Fibroblast of lung (primary cell): ENCODE results near the gene WWP2. TPM values are rescaled to one million over a fixed set of nuclear protein-coding genes. Genes with fewer than 3 reads are reported as not detected.

ENCODE experiments used
- DNase-seq, 2 donors: peaks; one replicate each; pipeline versions ENCODE4 v3.0.0 to v3.0.0-alpha.2; 2010; ENCODE audit warnings: low read depth in 2 of 2
- H2AFZ ChIP-seq: 2 replicates; pipeline ENCODE4 v1.5.1; 2012; ENCODE audit warnings: low read length, control low read depth, inconsistent platforms
- H3K27ac ChIP-seq: 2 replicates; pipeline ENCODE4 v1.5.1; 2011; ENCODE audit warnings: low read length, control low read depth; ENCODE audit not compliant: insufficient read depth
- H3K27me3 ChIP-seq: 2 replicates; pipeline ENCODE4 v1.5.1; 2011; ENCODE audit warnings: mild to moderate bottlenecking, low read length; ENCODE audit not compliant: control insufficient read depth, insufficient read depth
- H3K36me3 ChIP-seq: 2 replicates; pipeline ENCODE4 v1.5.1; 2011; ENCODE audit warnings: low read length; ENCODE audit not compliant: control insufficient read depth, insufficient read depth
- H3K4me1 ChIP-seq: 2 replicates; pipeline ENCODE4 v1.5.1; 2011; ENCODE audit warnings: low read length; ENCODE audit not compliant: control insufficient read depth, insufficient read depth; ENCODE audit errors: extremely low read depth
- H3K4me2 ChIP-seq: 2 replicates; pipeline ENCODE4 v1.5.1; 2011; ENCODE audit warnings: low read length, control low read depth; ENCODE audit not compliant: insufficient read depth; ENCODE audit errors: extremely low read depth
- H3K4me3 ChIP-seq, 4 experiments: fragments of 200-600 bp in 1 of 4; sonication (generic) in 1 of 4; replicated peaks in 1 of 4; 2 replicates each; pipeline ENCODE4 v1.5.1; 2011 to 2016; ENCODE audit warnings: low read length in 4 of 4, low read depth in 3 of 4, mild to moderate bottlenecking in 3 of 4, control low read depth in 2 of 4, inconsistent platforms in 1 of 4, mixed read lengths in 1 of 4; ENCODE audit not compliant: insufficient read depth in 1 of 4; ENCODE audit errors: control extremely low read depth in 1 of 4
- H3K79me2 ChIP-seq: 2 replicates; pipeline ENCODE4 v1.5.1; 2012; ENCODE audit warnings: mild to moderate bottlenecking, low read length, inconsistent platforms; ENCODE audit not compliant: control insufficient read depth, insufficient read depth
- H3K9ac ChIP-seq: 2 replicates; pipeline ENCODE4 v1.5.1; 2011; ENCODE audit warnings: mild to moderate bottlenecking, low read length, control low read depth; ENCODE audit not compliant: insufficient read depth
- H3K9me3 ChIP-seq: 2 replicates; pipeline ENCODE4 v1.5.1; 2012; ENCODE audit warnings: low read depth, low read length; ENCODE audit not compliant: control insufficient read depth, insufficient read depth
- H4K20me1 ChIP-seq: 2 replicates; pipeline ENCODE4 v1.5.1; 2011; ENCODE audit warnings: low read length; ENCODE audit not compliant: control insufficient read depth, insufficient read depth; ENCODE audit errors: extremely low read depth
- CTCF ChIP-seq, 2 donors: IDR thresholded peaks in 1 of 2; conservative IDR thresholded peaks in 1 of 2; 1 replicate in 1 of 2; 2 replicates in 1 of 2; pipeline ENCODE4 v1.5.1; 2011 to 2012; ENCODE audit warnings: low read length in 2 of 2, control low read depth in 1 of 2, inconsistent platforms in 1 of 2, low read depth in 1 of 2, mild to moderate bottlenecking in 1 of 2
- EZH2 ChIP-seq: IDR thresholded peaks from 2 replicates; pipeline ENCODE4 v1.5.1; 2012; ENCODE audit warnings: low read length, control low read depth, mild to moderate bottlenecking; ENCODE audit errors: missing control alignments
- polyA plus RNA-seq, 2 donors: library from polyadenylated mRNA; depleted of rRNA in 1 of 2; stranded (reverse) in 1 of 2; unstranded in 1 of 2; fragments of >200 nt; gene quantifications; 2 replicates each; pipeline ENCODE4 v1.2.1, GENCODE V29; 2011 to 2012; ENCODE audit warnings: missing spikeins in 1 of 2
- total RNA-seq: library from RNA; depleted of rRNA; stranded (reverse); fragments of >200 nt; gene quantifications from 2 replicates; pipeline ENCODE4 v1.2.1, GENCODE V29; 2014

Gene WWP2
- total and polyA plus RNA-seq, 2 donors (not counting 1 experiment from before 2014, with no cell fraction given) = 16.3 to 28.5 TPM

GRCh38 chr16:69870761-69871160 is 108.6 kb downstream of the WWP2 start:
- TF ChIP-seq CTCF (conservative IDR thresholded peaks at IDR 0.05 in 1 of 2, IDR thresholded peaks at IDR 0.05 in 1 of 2; ENCODE audit: low read depth in 1 of 2, low read length in 2 of 2) (no peak), EZH2 (no peak)
- peaks cover 6% of the 10 kb centered on the region for H3K36me3 ChIP-seq
- no peak overlapping the region for H3K4me3 ChIP-seq
- no peak overlapping the region for H3K4me2 ChIP-seq
- no peaks in the 10 kb centered on the region for H3K27me3 ChIP-seq
- H3K9ac ChIP-seq = no peak overlapping the region
- no peak overlapping the region for H2AFZ ChIP-seq
- peaks cover 1% of the 10 kb centered on the region for H3K4me1 ChIP-seq
- no peaks in the 10 kb centered on the region for H3K9me3 ChIP-seq
- H3K79me2 ChIP-seq = no peaks in the 10 kb centered on the region
- DNase-seq = peak in 1 of 2 donors; percentile 22
- H4K20me1 ChIP-seq = no peaks in the 10 kb centered on the region
- H3K27ac ChIP-seq = no peak overlapping the region

DNA sequence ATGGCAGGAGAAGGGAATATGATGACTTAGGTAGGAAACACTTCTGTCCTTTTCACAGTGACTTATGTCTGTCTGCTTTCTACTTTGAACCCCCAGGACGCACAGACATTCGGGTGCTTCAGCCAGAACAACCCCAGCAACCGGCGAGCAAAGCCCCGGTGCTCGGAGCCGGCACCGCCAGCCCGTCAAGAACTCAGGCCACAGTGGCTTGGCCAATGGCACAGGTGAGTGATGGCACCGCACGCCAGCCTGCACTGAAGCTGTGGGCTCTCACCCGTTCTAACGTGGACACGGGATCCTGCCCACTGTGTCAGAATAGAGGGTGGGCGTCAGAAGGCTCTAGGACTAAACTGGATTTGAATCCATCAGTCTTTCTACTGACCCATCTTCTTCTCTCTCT is 109.6 kb downstream of the WWP2 start:
- no peak for DNase-seq
- TF ChIP-seq EZH2 (no peak), CTCF (conservative IDR thresholded peaks at IDR 0.05 in 1 of 2, IDR thresholded peaks at IDR 0.05 in 1 of 2; ENCODE audit: low read depth in 1 of 2, low read length in 2 of 2) (no peak)
- Histone ChIP-seq H3K79me2 (no peaks in the 10 kb centered on the region), H3K36me3 (peaks cover 6% of the 10 kb centered on the region), H3K4me2 (no peak overlapping the region), H3K27ac (no peak overlapping the region), H3K9me3 (no peaks in the 10 kb centered on the region), H3K9ac (no peak overlapping the region), H3K4me3 (no peak overlapping the region), H2AFZ (no peak overlapping the region), H4K20me1 (no peaks in the 10 kb centered on the region), H3K4me1 (no peaks in the 10 kb centered on the region), H3K27me3 (no peaks in the 10 kb centered on the region)

GRCh38 chr16:69872888-69873287 is 110.8 kb downstream of the WWP2 start:
- H3K9ac ChIP-seq = no peak overlapping the region
- H3K27ac ChIP-seq = no peak overlapping the region
- no peaks in the 10 kb centered on the region for H4K20me1 ChIP-seq
- H3K27me3 ChIP-seq = no peaks in the 10 kb centered on the region
- DNase-seq = no peak
- no peak overlapping the region for H2AFZ ChIP-seq
- TF ChIP-seq CTCF (conservative IDR thresholded peaks at IDR 0.05 in 1 of 2, IDR thresholded peaks at IDR 0.05 in 1 of 2; ENCODE audit: low read depth in 1 of 2, low read length in 2 of 2) (no peak), EZH2 (no peak)
- H3K4me1 ChIP-seq = no peaks in the 10 kb centered on the region
- no peaks in the 10 kb centered on the region for H3K9me3 ChIP-seq
- no peaks in the 10 kb centered on the region for H3K79me2 ChIP-seq
- no peak overlapping the region for H3K4me3 ChIP-seq
- H3K4me2 ChIP-seq = no peak overlapping the region
- peaks cover 6% of the 10 kb centered on the region for H3K36me3 ChIP-seq
